ENCODE measurements around the gene ADORA2B. TPM values are rescaled to one million over a fixed set of nuclear protein-coding genes. Genes with fewer than 3 reads are reported as not detected.

ADORA2B gene
- total and polyA plus RNA-seq, 2 of the 8 experiments (the other 6 are each of a cell fraction or from before 2014, with no cell fraction given) = 2.6 to 8.2 TPM

DNA sequence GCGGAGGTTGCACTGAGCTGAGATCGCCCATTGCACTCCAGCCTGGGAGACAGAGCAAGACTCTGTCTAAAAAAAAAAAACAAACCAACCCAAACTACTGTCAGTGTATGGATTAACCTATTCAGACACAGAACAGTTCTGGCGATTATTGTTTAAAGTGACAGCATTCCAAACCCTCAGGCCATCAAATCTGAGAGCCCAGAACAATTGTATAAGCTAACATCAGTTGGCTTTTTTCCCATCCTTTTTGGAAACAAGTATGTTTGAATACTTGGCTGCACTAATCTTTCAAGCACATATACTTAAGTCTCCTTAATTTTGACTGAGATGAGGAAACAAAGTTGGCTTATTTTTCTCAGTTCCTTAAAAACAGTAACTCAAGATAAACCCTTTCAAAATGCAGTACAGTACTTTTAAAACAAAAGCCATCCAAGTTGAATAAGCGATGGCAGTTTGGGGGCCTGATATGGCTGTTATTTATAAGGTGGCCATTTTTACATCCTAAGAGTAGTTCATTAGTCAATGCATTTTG, 53.2 kb downstream of the ADORA2B start:
- Histone ChIP-seq H3K18ac (ENCODE audit: extremely low read depth, low read length) (no peak overlapping the region), H2BK12ac (ENCODE audit: low read depth, low read length) (no peak overlapping the region), H4K5ac (ENCODE audit: insufficient read length, low read depth, low read length) (no peak overlapping the region), H3K4ac (replicated peaks; ENCODE audit: insufficient read length, low read depth, low read length) (no peak overlapping the region), H2AFZ (ENCODE audit: low read length) (no peak overlapping the region), H3K36me3 (ENCODE audit: control insufficient read depth in 2 of 4, insufficient read depth in 4 of 4, low read length in 3 of 4) (peaks cover 8 to 21% (median 17%) of the 10 kb centered on the region in 4 experiments), H3K23ac (ENCODE audit: insufficient read length) (no peak overlapping the region), H2BK20ac (ENCODE audit: low read length) (no peak overlapping the region), H3K27ac (ENCODE audit: low read depth, low read length) (no peak overlapping the region), H2BK120ac (replicated peaks; ENCODE audit: low read depth, low read length) (no peak overlapping the region), H3K79me1 (ENCODE audit: low read depth, low read length) (peaks cover 8% of the 10 kb centered on the region), H3K4me3 (ENCODE audit: extremely low read depth in 1 of 4, insufficient read depth in 2 of 4, low read depth in 3 of 4, low read length in 4 of 4) (peak overlapping the region in 1 of 4 experiments; percentile 85; a peak in 1 of 8 replicates), H3K79me2 (ENCODE audit: control insufficient read depth in 1 of 2, insufficient read depth in 2 of 2, low read length in 2 of 2) (peaks cover 10 to 29% of the 10 kb centered on the region in 2 experiments), H4K91ac (replicated peaks; ENCODE audit: insufficient read length, low read length) (no peak overlapping the region), H3K56ac (replicated peaks; ENCODE audit: insufficient read length, low read depth, low read length) (no peak overlapping the region), H3K23me2 (ENCODE audit: low read depth, low read length) (peaks cover 4% of the 10 kb centered on the region), H3K27me3 (replicated peaks in 1 of 4; ENCODE audit: control insufficient read depth in 3 of 4, extremely low read depth in 1 of 4, insufficient read depth in 3 of 4, low read length in 3 of 4) (no peaks in the 10 kb centered on the region), H3K4me2 (ENCODE audit: insufficient read depth in 1 of 2, low read depth in 2 of 2, low read length in 2 of 2) (0 out of 4 replicates have a peak overlapping the region, but pooled peaks of 1 of the 2 experiments have one; percentile 50), H2BK5ac (ENCODE audit: low read depth, low read length) (no peak overlapping the region), H4K20me1 (replicated peaks in 1 of 2; ENCODE audit: control insufficient read depth in 1 of 2, insufficient read depth in 2 of 2, low read length in 2 of 2) (peaks cover 3 to 4% of the 10 kb centered on the region in 2 experiments), H3K9me3 (ENCODE audit: insufficient read depth in 2 of 2, low read depth in 1 of 2, low read length in 1 of 2) (no peaks in the 10 kb centered on the region; a peak in 1 of 4 replicates), H4K8ac (ENCODE audit: extremely low read depth, insufficient read depth, low read length) (no peak overlapping the region), H3K4me1 (replicated peaks in 1 of 4; ENCODE audit: control insufficient read depth in 3 of 4, insufficient read depth in 4 of 4, low read length in 3 of 4) (peaks cover 0 to 6% (median 2%) of the 10 kb centered on the region in 4 experiments; a peak in 3 of 7 replicates), H2AK5ac (ENCODE audit: low read depth, low read length) (no peak overlapping the region), H2BK15ac (ENCODE audit: low read length) (no peak overlapping the region), H3K9ac (replicated peaks in 1 of 4; ENCODE audit: extremely low read depth in 1 of 4, low read depth in 3 of 4, low read length in 3 of 4) (no peak overlapping the region), H3K14ac (ENCODE audit: insufficient read length) (no peak overlapping the region)
- POLR2A ChIA-PET (ENCODE audit: partially characterized antibody) = interaction anchor here (1.5 to 4.5 kb wide), 5 partner anchors 11 to 219 kb away, joined by 6 to 41 read pairs (median 14); partner anchors contain the start of genes ADORA2B and PIGL
- TF ChIP-seq CBX5 (IDR thresholded peaks at IDR 0.05; ENCODE audit: low read depth, low read length) = no peak
- TF ChIP-seq CTBP2 (IDR thresholded peaks at IDR 0.05; ENCODE audit: borderline replicate concordance, insufficient read depth, insufficient read length, low read length) = no peak
- no peak for TF ChIP-seq CREB1 (IDR thresholded peaks at IDR 0.05)
- TF ChIP-seq POLR2AphosphoS5 (IDR thresholded peaks at IDR 0.05; ENCODE audit: low read depth, low read length) = no peak
- no peak for TF ChIP-seq KDM1A (IDR thresholded peaks at IDR 0.05; ENCODE audit: borderline replicate concordance, low read length)
- TF ChIP-seq SRF (IDR thresholded peaks at IDR 0.05; ENCODE audit: low read depth, low read length) = no peak
- TF ChIP-seq CHD1 (IDR thresholded peaks at IDR 0.05; ENCODE audit: low read depth, low read length) = no peak
- no peak for TF ChIP-seq POU5F1 (IDR thresholded peaks at IDR 0.05; ENCODE audit: low read depth, low read length)
- TF ChIP-seq RNF2 (IDR thresholded peaks at IDR 0.05; ENCODE audit: borderline replicate concordance, low read depth, low read length, missing control alignments, poor library complexity, severe bottlenecking) = no peak
- no peak for TF ChIP-seq EZH2 (IDR thresholded peaks at IDR 0.05; ENCODE audit: low read depth, low read length, severe bottlenecking)
- DNase-seq (ENCODE audit: low read depth in 1 of 2, low spot score in 2 of 2) (peak in 1 of 2 experiments; percentile 4), FAIRE-seq (no peak)
- WGBS, 2 experiments (ENCODE audit: extremely low coverage in 1 of 2, insufficient coverage in 1 of 2, insufficient read length in 1 of 2, insufficient replicate concordance in 2 of 2, low coverage in 1 of 2, low lambda C conversion rate in 2 of 2, missing lambda C conversion rate in 1 of 2) = 85% methylated on average over 3 of the region's 4 CpGs; no CpG with 5 or more reads in 1 of the 2 experiments
- CTCF ChIA-PET (ENCODE audit: partially characterized antibody) = interaction anchor here (0.9 to 4.6 kb wide), 10 partner anchors 16 to 170 kb away, joined by 3 to 38 read pairs (median 4); partner anchors contain the start of gene ADORA2B
